ENCODE data around the gene CAMKK1.
"Not testable (repeated sequence)": the region's sequence is repeated elsewhere in the genome, so short reads cannot be mapped to it uniquely, and the experiment has no call there.

Gene CAMKK1

GRCh38 chr17:3844556-3844955 is 48.3 kb downstream of the CAMKK1 start:
- not testable (repeated sequence) for DNase-seq

GRCh38 chr17:3843935-3844516 is 48.8 kb downstream of the CAMKK1 start:
- peak in 2 of 4 experiments; percentile 8 to 15 for DNase-seq

GRCh38 chr17:3838206-3838605 is 54.6 kb downstream of the CAMKK1 start:
- no peak for DNase-seq

- no peak for DNase-seq
Measured at GRCh38 chr17:3836551-3836950, 56.3 kb downstream of the CAMKK1 start.

GRCh38 chr17:3835410-3836229 is 57.2 kb downstream of the CAMKK1 start:
- no peak for DNase-seq

- DNase-seq: no peak
Measured at GRCh38 chr17:3834811-3835210, 58.0 kb downstream of the CAMKK1 start.

- no peak for DNase-seq
Measured at GRCh38 chr17:3828852-3829232, 64.0 kb downstream of the CAMKK1 start.

- DNase-seq: no peak
Measured at GRCh38 chr17:3828151-3828851, 64.6 kb downstream of the CAMKK1 start.

GRCh38 chr17:3827124-3827773 is 65.6 kb downstream of the CAMKK1 start:
- peak in 3 of 4 experiments; percentile 9 to 52 (median 35) for DNase-seq

- no peak for DNase-seq
Measured at GRCh38 chr17:3826191-3826590, 66.7 kb downstream of the CAMKK1 start.

GRCh38 chr17:3821101-3821500 is 71.8 kb downstream of the CAMKK1 start:
- no peak for DNase-seq

- no peak for DNase-seq
Measured at GRCh38 chr17:3818786-3819185, 74.1 kb downstream of the CAMKK1 start.

- DNase-seq: no peak
Measured at GRCh38 chr17:3817851-3818605, 74.8 kb downstream of the CAMKK1 start.

- DNase-seq: no peak
Measured at GRCh38 chr17:3815925-3816324, 76.9 kb downstream of the CAMKK1 start.

- no peak for DNase-seq
Measured at GRCh38 chr17:3815122-3815521, 77.7 kb downstream of the CAMKK1 start.

- no peak for DNase-seq
Measured at GRCh38 chr17:3814361-3814760, 78.5 kb downstream of the CAMKK1 start.

- no peak for DNase-seq
Measured at GRCh38 chr17:3813171-3813570, 79.7 kb downstream of the CAMKK1 start.

GRCh38 chr17:3812771-3813170 is 80.1 kb downstream of the CAMKK1 start:
- DNase-seq: no peak

GRCh38 chr17:3812284-3812683 is 80.6 kb downstream of the CAMKK1 start:
- DNase-seq: no peak

All from activated naive CD4-positive, alpha-beta T cell (primary cell).